Stomach smooth muscle (tissue), 2 donors: ENCODE results near the gene NECAP2.
"Not testable (repeated sequence)": the region's sequence is repeated elsewhere in the genome, so short reads cannot be mapped to it uniquely, and the experiment has no call there.

Source experiments
- H3K27ac ChIP-seq: one replicate; pipeline ENCODE4 v1.7.0; 2013; ENCODE audit warnings: mild to moderate bottlenecking, low read length, inconsistent platforms
- H3K27me3 ChIP-seq, 2 donors: one replicate each; pipeline ENCODE4 v1.7.0; 2013; ENCODE audit warnings: low read length in 2 of 2; ENCODE audit not compliant: insufficient read depth in 2 of 2, control insufficient read depth in 1 of 2
- H3K36me3 ChIP-seq, 2 donors: one replicate each; pipeline ENCODE4 v1.7.0; 2013; ENCODE audit warnings: low read length in 2 of 2; ENCODE audit not compliant: control insufficient read depth in 2 of 2, insufficient read depth in 2 of 2
- H3K4me1 ChIP-seq: one replicate; pipeline ENCODE4 v1.7.0; 2013; ENCODE audit warnings: low read length; ENCODE audit not compliant: control insufficient read depth, insufficient read depth
- H3K4me3 ChIP-seq, 2 donors: one replicate each; pipeline ENCODE4 v1.7.0; 2013; ENCODE audit warnings: low read length in 2 of 2
- H3K9ac ChIP-seq, 2 donors: one replicate each; pipeline ENCODE4 v1.7.0; 2013; ENCODE audit warnings: low read length in 2 of 2, mild to moderate bottlenecking in 1 of 2
- H3K9me3 ChIP-seq, 2 donors: one replicate each; pipeline ENCODE4 v1.7.0; 2013; ENCODE audit warnings: low read length in 2 of 2; ENCODE audit not compliant: control insufficient read depth in 2 of 2
- donor health status: healthy.
- donor health status: Pancreatic carcinoma.

Gene NECAP2

GRCh38 chr1:16498047-16498446 lies 57.5 kb downstream of the NECAP2 start:
- H3K27ac ChIP-seq, result peak overlapping the region; percentile 46
- not testable (repeated sequence) for H3K36me3 ChIP-seq, H3K27me3 ChIP-seq, H3K9me3 ChIP-seq
- peaks cover 13% of the 10 kb centered on the region for H3K4me1 ChIP-seq
- H3K9ac ChIP-seq, result peak overlapping the region; percentile 5 to 60
- peak overlapping the region; percentile 65 to 93 for H3K4me3 ChIP-seq

DNA sequence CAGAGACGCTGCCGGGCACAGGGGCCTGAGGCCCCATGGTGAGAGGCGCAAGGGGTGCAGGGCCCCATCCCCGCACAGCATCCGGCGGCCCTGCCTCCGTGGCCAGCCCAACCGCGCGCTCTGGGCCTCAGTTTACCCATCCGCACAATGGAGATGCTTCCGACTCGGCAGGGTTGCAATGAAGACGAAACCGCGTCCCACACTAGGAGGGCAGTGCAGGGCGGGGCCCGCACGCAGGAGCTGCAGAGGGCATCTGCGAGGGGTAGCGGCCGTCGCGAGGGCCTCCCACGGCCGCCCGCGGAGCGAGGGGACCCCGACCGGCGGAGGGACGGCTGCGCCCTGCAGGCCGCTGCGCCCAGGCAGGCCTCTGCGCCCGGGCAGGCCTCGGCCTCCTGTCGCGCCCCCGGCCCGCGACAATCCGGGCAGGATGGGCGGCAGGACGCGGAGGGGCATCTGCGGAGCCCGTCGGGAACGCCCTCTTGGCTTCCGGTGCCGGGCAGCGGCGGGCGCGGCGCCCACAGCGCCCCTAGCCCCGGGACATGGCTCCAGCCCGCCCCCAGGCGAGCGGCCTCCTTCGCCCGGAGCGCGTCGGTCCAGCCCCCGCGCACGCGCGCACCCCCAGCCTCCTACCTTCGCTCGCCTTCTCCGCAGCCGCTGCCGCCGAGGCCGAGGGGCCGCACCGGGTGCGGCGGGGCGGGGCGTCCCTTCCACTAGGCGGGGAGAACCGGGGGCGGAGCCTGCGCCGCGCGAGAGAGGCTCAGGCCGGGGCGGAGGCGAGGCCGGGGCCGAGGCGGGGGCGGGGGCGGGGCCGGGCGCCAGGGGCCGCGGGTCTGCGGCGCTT lies 58.3 kb downstream of the NECAP2 start:
- peak overlapping the region; percentile 70 for H3K27ac ChIP-seq
- peaks cover 13% of the 10 kb centered on the region for H3K4me1 ChIP-seq
- no peaks in the 10 kb centered on the region for H3K27me3 ChIP-seq
- H3K36me3 ChIP-seq, result no peaks in the 10 kb centered on the region
- peak overlapping the region; percentile 91 to 93 for H3K4me3 ChIP-seq
- peak overlapping the region; percentile 66 to 86 for H3K9ac ChIP-seq
- no peaks in the 10 kb centered on the region for H3K9me3 ChIP-seq

DNA sequence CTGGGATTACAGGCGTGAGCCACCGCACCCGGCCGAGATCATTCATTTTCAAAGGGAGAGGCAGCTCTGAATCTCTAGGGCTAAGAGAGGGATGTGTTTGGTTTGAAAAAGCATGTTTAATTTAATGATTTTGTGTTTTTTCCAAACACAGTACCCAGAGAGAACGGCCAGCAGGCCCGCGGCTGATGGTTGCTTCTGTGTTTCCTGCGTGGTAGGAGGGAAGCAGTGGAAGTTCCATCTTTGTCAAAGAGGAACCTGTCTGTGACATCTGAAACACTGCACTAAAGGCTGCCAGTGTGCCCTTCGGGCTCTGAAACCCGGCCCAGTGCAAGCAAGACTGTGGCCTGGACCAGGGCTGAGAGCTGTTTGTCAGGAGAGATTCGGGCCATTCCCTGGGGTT lies 59.9 kb downstream of the NECAP2 start:
- not testable (repeated sequence) for H3K9ac ChIP-seq

DNA sequence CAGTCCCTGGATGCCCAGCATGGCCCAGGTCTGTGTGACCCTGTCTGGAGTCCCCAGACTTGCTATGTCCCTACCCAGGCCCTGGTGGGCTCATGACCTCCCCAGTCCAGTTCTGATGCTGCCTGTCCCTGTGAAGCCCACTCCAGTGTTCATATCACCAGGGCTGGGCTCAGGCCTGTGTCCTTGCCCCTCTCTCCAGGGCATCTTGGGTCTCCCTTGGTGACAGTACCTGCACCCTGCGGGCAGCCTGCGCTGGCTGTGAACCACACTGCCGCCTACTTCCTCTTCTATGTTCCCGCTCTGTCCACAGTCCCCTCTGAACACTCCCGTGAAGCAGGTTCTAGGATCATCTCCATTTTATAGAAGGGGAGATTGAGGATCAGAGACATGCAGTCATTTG lies 60.5 kb downstream of the NECAP2 start:
- not testable (repeated sequence) for H3K36me3 ChIP-seq, H3K4me3 ChIP-seq, H3K9me3 ChIP-seq, H3K9ac ChIP-seq, H3K27ac ChIP-seq, H3K27me3 ChIP-seq
- peaks cover 13% of the 10 kb centered on the region for H3K4me1 ChIP-seq

More for the DNA sequence above, 59.9 kb downstream of the NECAP2 start:
- H3K9me3 ChIP-seq, H3K36me3 ChIP-seq, H3K27me3 ChIP-seq, H3K4me3 ChIP-seq, H3K27ac ChIP-seq: not testable (repeated sequence)
- H3K4me1 ChIP-seq, result peaks cover 13% of the 10 kb centered on the region

GRCh38 chr1:16501446-16501845 lies 60.9 kb downstream of the NECAP2 start:
- peaks cover 13% of the 10 kb centered on the region for H3K4me1 ChIP-seq
- not testable (repeated sequence) for H3K4me3 ChIP-seq, H3K9ac ChIP-seq, H3K27ac ChIP-seq, H3K36me3 ChIP-seq, H3K27me3 ChIP-seq, H3K9me3 ChIP-seq

DNA sequence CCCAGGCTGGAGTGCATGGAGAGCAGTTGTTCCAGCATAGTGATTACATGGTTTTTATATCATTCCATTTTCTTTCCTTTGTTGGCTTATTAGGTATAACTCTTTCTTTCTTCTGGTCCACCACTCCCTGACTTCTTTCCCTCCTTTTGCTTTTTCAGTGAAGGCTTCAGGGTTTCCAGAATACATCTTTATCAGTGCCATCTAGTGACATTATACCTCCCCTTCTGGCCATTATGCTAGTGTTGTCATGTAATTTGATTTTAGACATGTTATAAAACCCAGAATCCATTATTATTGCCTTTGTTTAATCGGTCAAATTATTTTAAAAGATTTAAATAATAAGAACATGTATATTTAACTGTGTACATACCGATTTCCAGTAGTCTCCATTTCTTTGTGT lies 63.0 kb downstream of the NECAP2 start:
- H3K27me3 ChIP-seq, result no peaks in the 10 kb centered on the region
- no peak overlapping the region for H3K27ac ChIP-seq
- no peaks in the 10 kb centered on the region for H3K9me3 ChIP-seq
- no peaks in the 10 kb centered on the region for H3K36me3 ChIP-seq
- peaks cover 5% of the 10 kb centered on the region for H3K4me1 ChIP-seq
- no peak overlapping the region for H3K4me3 ChIP-seq
- no peak overlapping the region for H3K9ac ChIP-seq

DNA sequence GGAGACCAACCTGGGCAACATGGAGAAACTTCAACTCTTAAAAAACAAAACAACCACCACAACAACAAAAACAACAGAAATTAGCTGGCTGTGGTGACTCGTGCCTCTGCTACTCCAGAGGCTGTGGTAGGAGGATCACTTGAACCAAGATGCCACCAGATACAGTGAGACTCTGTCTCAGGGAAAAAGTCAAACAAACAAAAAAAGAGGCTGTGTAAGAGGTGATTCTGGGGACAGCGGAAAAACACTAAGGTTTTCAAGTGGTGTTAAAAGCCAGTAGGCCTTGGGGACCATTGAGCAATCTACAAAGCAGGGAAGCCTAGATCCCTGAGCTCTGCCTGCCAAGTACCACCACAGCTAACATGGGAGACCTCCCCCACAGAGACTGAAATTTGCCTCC lies 65.3 kb downstream of the NECAP2 start:
- H3K27me3 ChIP-seq, H3K9me3 ChIP-seq, H3K4me1 ChIP-seq, H3K36me3 ChIP-seq, H3K27ac ChIP-seq, H3K9ac ChIP-seq, H3K4me3 ChIP-seq: not testable (repeated sequence)

DNA sequence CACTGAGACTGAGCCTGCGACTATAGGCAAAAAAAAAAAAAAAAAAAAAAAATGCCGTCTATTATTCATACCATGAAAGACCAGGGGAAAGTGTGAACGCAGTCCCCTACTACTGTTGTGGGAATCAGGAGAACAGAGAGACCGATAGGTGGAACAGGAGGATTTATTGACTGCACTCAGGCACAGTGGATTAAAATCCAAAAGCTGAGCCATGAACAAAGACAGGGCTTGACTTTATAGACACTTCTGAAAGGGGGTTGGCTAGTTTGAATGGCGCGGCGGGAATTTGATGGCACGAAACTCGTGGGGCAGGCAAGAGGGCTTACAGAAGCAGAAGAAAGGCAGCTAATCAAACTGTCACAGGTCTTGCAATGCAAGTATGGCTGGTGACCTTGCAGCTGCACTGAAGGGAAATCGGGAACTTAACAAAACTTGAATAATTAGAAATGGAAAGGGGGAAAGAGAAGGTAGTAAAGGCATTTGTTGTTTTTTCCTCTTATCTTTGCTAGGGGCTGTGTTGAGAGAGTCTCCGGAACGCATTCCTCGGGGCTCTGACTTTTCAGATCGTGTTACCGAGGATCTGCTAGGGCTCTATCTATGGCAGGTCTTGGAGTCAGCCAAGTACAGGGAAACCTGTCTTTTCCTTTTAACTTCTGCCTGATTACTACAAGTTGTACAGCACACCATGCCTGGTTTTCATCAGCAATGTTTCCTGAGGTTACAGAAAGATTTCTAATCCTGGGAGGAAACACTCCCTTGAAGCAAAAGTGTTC lies 66.0 kb downstream of the NECAP2 start:
- not testable (repeated sequence) for H3K4me1 ChIP-seq, H3K36me3 ChIP-seq, H3K9ac ChIP-seq, H3K27ac ChIP-seq, H3K27me3 ChIP-seq, H3K4me3 ChIP-seq, H3K9me3 ChIP-seq

GRCh38 chr1:16508861-16509445 lies 68.4 kb downstream of the NECAP2 start:
- not testable (repeated sequence) for H3K27ac ChIP-seq, H3K9ac ChIP-seq, H3K4me1 ChIP-seq, H3K9me3 ChIP-seq, H3K36me3 ChIP-seq, H3K27me3 ChIP-seq, H3K4me3 ChIP-seq
